HCT116 (cell line): Measurements from ENCODE around the gene OTOP3.

Source experiments
- ATF3 ChIP-seq: IDR thresholded peaks from 2 replicates; pipeline ENCODE4 v1.6.1; 2012
- EGR1 ChIP-seq: IDR thresholded peaks from 2 replicates; pipeline ENCODE4 v1.6.1; 2012; ENCODE audit warnings: low read depth
- EZH2 ChIP-seq: fragments of 200-600 bp; sonication (generic); IDR thresholded peaks from 2 replicates; pipeline ENCODE4 v1.6.1; 2017; ENCODE audit warnings: antibody characterized with exemption, mixed run types
- JUND ChIP-seq: IDR thresholded peaks from 2 replicates; pipeline ENCODE4 v1.6.1; 2012
- POLR2A ChIP-seq: IDR thresholded peaks from 2 replicates; pipeline ENCODE4 v1.7.0; 2011; ENCODE audit warnings: borderline replicate concordance; ENCODE audit not compliant: insufficient read depth, insufficient read length; ENCODE audit errors: extremely low read depth
- POLR2AphosphoS5 ChIP-seq: IDR thresholded peaks from 2 replicates; pipeline ENCODE4 v1.6.1; 2011; ENCODE audit warnings: mild to moderate bottlenecking, low read depth, low read length, moderate library complexity
- RAD21 ChIP-seq: IDR thresholded peaks from 2 replicates; pipeline ENCODE4 v1.6.1; 2012; ENCODE audit warnings: low read depth, mild to moderate bottlenecking
- SP1 ChIP-seq: IDR thresholded peaks from 2 replicates; pipeline ENCODE4 v1.6.1; 2012; ENCODE audit warnings: low read depth
- TCF7L2 ChIP-seq: IDR thresholded peaks from 2 replicates; pipeline ENCODE4 v1.7.0; 2011; ENCODE audit warnings: borderline replicate concordance, inconsistent platforms; ENCODE audit not compliant: insufficient read depth, insufficient read length; ENCODE audit errors: extremely low read depth
- YY1 ChIP-seq: IDR thresholded peaks from 2 replicates; pipeline ENCODE4 v1.6.1; 2011; ENCODE audit warnings: low read length, low read depth, moderate library complexity, mild to moderate bottlenecking; ENCODE audit not compliant: insufficient replicate concordance; ENCODE audit errors: extremely low read depth
- ZFX ChIP-seq: fragments of 450-650 bp; IDR thresholded peaks from 2 replicates; pipeline ENCODE4 v1.6.1; 2017
- ZNF274 ChIP-seq: fragments of 200-500 bp; sonication (Bioruptor generic); IDR thresholded peaks from 2 replicates; pipeline ENCODE4 v1.6.1; 2014; ENCODE audit warnings: mild to moderate bottlenecking, low read depth, low read length, inconsistent platforms
- TF ChIP-seq, protein P1 (sequence below), 3 experiments: fragments of 200-600 bp in 1 of 3; sonication (generic) in 1 of 3; IDR thresholded peaks in 2 of 3; conservative IDR thresholded peaks in 1 of 3; 2 replicates each; pipeline ENCODE4 v1.5.1; 2012 to 2017; ENCODE audit warnings: low read depth in 2 of 3, low read length in 2 of 3, antibody characterized with exemption in 1 of 3, borderline replicate concordance in 1 of 3, control low read depth in 1 of 3, mild to moderate bottlenecking in 1 of 3, mixed read lengths in 1 of 3, mixed run types in 1 of 3, moderate library complexity in 1 of 3; ENCODE audit not compliant: insufficient read depth in 1 of 3
- TF ChIP-seq, protein P2 (sequence below): IDR thresholded peaks from 2 replicates; pipeline ENCODE4 v1.6.1; 2012; ENCODE audit warnings: low read depth

GRCh38 chr17:74935585-74936469 is at the start of gene OTOP3:
- TF ChIP-seq, protein P1, sequence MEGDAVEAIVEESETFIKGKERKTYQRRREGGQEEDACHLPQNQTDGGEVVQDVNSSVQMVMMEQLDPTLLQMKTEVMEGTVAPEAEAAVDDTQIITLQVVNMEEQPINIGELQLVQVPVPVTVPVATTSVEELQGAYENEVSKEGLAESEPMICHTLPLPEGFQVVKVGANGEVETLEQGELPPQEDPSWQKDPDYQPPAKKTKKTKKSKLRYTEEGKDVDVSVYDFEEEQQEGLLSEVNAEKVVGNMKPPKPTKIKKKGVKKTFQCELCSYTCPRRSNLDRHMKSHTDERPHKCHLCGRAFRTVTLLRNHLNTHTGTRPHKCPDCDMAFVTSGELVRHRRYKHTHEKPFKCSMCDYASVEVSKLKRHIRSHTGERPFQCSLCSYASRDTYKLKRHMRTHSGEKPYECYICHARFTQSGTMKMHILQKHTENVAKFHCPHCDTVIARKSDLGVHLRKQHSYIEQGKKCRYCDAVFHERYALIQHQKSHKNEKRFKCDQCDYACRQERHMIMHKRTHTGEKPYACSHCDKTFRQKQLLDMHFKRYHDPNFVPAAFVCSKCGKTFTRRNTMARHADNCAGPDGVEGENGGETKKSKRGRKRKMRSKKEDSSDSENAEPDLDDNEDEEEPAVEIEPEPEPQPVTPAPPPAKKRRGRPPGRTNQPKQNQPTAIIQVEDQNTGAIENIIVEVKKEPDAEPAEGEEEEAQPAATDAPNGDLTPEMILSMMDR (IDR thresholded peaks at IDR 0.05 in 2 of 3, conservative IDR thresholded peaks at IDR 0.05 in 1 of 3; ENCODE audit: borderline replicate concordance in 1 of 3, insufficient read depth in 1 of 3, low read depth in 2 of 3, low read length in 2 of 3): no peak
- no peak for TF ChIP-seq ATF3
- TF ChIP-seq TCF7L2: no peak
- no peak for TF ChIP-seq RAD21
- no peak for TF ChIP-seq ZNF274
- TF ChIP-seq EZH2: no peak
- TF ChIP-seq POLR2AphosphoS5: no peak
- TF ChIP-seq EGR1: no peak
- no peak for TF ChIP-seq SP1
- no peak for TF ChIP-seq POLR2A
- TF ChIP-seq, protein P2, sequence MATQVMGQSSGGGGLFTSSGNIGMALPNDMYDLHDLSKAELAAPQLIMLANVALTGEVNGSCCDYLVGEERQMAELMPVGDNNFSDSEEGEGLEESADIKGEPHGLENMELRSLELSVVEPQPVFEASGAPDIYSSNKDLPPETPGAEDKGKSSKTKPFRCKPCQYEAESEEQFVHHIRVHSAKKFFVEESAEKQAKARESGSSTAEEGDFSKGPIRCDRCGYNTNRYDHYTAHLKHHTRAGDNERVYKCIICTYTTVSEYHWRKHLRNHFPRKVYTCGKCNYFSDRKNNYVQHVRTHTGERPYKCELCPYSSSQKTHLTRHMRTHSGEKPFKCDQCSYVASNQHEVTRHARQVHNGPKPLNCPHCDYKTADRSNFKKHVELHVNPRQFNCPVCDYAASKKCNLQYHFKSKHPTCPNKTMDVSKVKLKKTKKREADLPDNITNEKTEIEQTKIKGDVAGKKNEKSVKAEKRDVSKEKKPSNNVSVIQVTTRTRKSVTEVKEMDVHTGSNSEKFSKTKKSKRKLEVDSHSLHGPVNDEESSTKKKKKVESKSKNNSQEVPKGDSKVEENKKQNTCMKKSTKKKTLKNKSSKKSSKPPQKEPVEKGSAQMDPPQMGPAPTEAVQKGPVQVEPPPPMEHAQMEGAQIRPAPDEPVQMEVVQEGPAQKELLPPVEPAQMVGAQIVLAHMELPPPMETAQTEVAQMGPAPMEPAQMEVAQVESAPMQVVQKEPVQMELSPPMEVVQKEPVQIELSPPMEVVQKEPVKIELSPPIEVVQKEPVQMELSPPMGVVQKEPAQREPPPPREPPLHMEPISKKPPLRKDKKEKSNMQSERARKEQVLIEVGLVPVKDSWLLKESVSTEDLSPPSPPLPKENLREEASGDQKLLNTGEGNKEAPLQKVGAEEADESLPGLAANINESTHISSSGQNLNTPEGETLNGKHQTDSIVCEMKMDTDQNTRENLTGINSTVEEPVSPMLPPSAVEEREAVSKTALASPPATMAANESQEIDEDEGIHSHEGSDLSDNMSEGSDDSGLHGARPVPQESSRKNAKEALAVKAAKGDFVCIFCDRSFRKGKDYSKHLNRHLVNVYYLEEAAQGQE: no peak
- no peak for TF ChIP-seq YY1
- no peak for TF ChIP-seq JUND
- TF ChIP-seq ZFX: no peak
